ENCODE measurements around the gene ADCY2.

ADCY2 gene

DNA sequence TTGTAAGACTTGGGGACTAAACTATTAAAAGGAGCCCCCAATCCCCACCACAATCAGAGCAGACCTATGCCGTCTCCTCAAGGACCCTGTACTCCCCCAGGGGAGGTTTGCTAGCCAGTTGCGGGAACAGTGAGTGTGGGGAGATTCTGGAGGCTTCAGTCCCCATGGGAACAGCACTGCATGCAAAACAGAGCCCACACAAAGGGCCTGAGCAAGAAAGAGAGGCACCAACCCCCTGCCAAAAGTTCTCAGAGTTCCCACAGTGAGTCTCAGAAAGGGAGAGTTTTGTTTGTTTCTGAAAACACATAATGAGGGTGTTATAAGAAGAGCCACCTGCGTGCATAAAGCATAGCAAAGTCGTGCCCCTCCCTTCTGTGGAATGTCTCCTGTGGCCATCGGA lies 398.4 kb downstream of the ADCY2 start:
- TF ChIP-seq, protein P1, sequence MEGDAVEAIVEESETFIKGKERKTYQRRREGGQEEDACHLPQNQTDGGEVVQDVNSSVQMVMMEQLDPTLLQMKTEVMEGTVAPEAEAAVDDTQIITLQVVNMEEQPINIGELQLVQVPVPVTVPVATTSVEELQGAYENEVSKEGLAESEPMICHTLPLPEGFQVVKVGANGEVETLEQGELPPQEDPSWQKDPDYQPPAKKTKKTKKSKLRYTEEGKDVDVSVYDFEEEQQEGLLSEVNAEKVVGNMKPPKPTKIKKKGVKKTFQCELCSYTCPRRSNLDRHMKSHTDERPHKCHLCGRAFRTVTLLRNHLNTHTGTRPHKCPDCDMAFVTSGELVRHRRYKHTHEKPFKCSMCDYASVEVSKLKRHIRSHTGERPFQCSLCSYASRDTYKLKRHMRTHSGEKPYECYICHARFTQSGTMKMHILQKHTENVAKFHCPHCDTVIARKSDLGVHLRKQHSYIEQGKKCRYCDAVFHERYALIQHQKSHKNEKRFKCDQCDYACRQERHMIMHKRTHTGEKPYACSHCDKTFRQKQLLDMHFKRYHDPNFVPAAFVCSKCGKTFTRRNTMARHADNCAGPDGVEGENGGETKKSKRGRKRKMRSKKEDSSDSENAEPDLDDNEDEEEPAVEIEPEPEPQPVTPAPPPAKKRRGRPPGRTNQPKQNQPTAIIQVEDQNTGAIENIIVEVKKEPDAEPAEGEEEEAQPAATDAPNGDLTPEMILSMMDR (IDR thresholded peaks at IDR 0.05; ENCODE audit: low read depth, low read length, missing control alignments) = no peak
- no peak for DNase-seq (ENCODE audit: extremely low read depth, low read depth)

DNA sequence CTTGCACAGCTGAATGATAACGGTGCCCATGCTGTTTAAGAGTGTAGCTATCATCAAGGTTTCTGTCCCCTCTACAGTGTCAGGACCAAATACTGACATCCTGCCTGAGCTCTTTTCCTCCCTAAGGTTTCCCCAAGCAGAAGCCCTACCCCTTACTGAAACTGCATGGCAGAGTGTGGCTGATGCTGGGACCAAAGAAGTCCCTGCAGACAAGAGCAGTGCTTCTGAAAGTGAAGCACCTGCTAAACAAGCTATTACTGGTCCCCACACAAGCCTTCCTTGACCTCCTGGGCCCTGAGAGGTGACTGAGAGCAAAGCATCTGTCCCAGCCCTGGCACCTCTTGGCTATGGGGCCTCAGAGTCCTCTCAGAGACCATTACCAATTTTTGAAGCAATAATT lies 398.9 kb downstream of the ADCY2 start:
- TF ChIP-seq, protein P1 (IDR thresholded peaks at IDR 0.05; ENCODE audit: low read depth, low read length, missing control alignments) = no peak
- DNase-seq (ENCODE audit: extremely low read depth, low read depth) = no peak
- no peak overlapping the region for H3K4me3 ChIP-seq (replicated peaks; ENCODE audit: low read depth, low read length)

More for the DNA sequence above, 398.4 kb downstream of the ADCY2 start:
- no peak overlapping the region for H3K4me3 ChIP-seq (replicated peaks; ENCODE audit: low read depth, low read length)

DNA sequence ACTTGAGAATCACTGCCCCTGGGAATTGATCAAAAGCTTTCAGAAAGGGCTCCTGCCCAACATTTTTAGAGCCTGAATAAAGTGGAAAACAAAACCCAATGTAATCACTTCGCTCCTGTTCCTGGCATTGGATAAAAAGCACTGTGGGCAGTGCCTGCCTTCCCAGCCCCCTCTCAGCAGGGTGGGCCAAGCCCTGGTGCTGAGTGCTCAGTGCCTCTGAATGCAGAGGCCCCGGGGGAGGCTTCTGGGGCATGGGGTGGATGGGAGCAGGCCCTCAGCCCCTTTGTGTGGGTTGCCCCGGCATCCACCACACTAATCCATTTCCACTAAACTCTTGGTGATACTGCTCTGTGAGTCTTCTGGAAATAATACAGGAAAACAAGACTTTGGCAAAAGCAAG lies 399.4 kb downstream of the ADCY2 start:
- no peak overlapping the region for H3K4me3 ChIP-seq (replicated peaks; ENCODE audit: low read depth, low read length)
- TF ChIP-seq, protein P1 (IDR thresholded peaks at IDR 0.05; ENCODE audit: low read depth, low read length, missing control alignments) = no peak
- DNase-seq (ENCODE audit: extremely low read depth, low read depth) = no peak

DNA sequence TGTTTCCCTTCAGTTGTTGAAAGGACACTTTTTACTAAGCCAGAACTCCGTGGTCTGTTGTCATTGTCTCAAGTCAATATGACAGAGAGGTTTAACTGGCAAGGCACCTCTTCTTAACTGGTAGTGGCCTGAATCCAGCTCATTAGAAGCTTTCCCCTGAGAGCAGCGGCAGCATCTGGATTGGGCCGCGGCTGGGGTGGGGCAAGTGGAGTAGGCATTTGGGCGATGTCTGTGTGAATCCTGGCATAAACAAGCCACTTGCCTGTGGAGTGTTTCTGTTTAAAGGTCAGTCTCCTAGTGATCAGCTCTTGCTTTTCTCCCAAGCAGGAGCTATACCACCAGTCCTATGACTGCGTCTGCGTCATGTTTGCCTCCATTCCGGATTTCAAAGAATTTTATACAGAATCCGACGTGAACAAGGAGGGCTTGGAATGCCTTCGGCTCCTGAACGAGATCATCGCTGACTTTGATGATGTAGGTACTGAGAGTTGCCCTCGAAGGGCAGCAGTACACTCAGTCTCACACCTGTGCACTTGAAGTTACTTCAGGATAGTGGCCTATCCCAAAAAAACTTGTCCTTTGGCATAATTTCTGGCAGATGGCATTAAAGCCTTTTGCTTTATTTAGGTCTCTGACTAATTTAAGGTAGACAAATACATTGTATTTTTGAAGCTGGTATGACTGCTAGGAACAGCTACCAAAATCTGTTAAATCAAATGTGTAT lies 406.1 kb downstream of the ADCY2 start:
- H3K4me3 ChIP-seq (replicated peaks; ENCODE audit: low read depth, low read length) = no peak overlapping the region
- DNase-seq (ENCODE audit: extremely low read depth, low read depth) = no peak
- TF ChIP-seq, protein P1 (IDR thresholded peaks at IDR 0.05; ENCODE audit: low read depth, low read length, missing control alignments) = no peak

DNA sequence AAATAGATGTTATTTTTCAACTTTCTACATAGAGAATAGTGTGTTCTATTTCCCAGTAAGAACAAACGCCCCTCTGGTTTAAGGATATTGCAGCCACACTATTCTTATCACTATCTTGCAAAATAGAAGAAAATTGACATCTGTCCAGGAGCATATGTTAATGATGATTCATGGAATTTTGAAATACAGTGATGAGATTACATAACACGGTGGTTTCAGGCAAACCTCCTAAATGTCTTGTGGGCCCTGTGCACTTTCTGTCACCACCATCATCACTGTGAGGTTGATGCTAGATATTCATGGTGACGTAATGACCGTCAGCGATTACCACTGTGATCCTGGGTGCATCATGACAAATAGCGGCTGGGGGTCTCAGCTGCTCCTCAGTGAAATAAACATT lies 406.9 kb downstream of the ADCY2 start:
- H3K4me3 ChIP-seq (replicated peaks; ENCODE audit: low read depth, low read length) = no peak overlapping the region
- TF ChIP-seq, protein P1 (IDR thresholded peaks at IDR 0.05; ENCODE audit: low read depth, low read length, missing control alignments) = no peak
- DNase-seq (ENCODE audit: extremely low read depth, low read depth) = no peak

DNA sequence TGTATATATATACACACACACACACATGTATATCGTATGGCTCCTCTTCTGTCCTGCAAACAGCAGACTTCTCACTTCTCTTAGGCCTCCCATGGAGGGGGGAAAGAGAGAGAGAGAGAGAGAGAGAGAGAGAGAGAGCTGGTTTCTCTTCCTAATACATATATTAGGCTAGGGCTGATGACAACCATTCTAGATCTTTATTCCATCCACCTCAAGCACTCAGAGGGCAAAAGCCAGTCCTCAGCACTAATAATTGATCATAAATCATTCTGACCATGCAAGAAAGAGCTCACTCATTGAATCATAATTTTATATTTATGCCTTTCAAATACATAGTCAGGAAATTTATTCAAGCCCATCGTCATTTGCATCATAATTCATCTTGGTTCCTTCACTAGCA lies 408.0 kb downstream of the ADCY2 start:
- TF ChIP-seq, protein P1 (IDR thresholded peaks at IDR 0.05; ENCODE audit: low read depth, low read length, missing control alignments) = no peak
- no peak overlapping the region for H3K4me3 ChIP-seq (replicated peaks; ENCODE audit: low read depth, low read length)

DNA sequence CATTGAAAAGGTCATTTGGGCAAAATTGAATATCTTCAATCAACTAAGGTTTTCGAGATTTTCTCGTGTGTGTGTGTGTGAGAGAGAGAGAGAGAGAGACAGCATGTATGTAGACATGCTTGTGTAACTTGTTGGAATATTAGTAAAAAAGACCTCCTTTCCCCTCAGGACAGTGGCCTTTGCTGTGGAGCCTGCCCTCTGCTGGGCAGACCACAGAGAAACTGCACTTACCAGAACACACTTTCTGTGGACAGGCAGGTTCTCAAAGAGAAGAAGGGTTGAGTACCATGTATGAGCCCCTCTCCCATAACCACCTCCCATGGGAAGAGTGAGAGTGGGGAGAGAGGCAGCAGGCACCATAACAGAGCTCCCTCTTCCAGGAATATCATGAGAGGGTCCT lies 409.4 kb downstream of the ADCY2 start:
- TF ChIP-seq, protein P1 (IDR thresholded peaks at IDR 0.05; ENCODE audit: low read depth, low read length, missing control alignments) = peak; percentile 45
- DNase-seq (ENCODE audit: extremely low read depth, low read depth) = no peak
- H3K4me3 ChIP-seq (replicated peaks; ENCODE audit: low read depth, low read length) = no peak overlapping the region

More for the DNA sequence above, 408.0 kb downstream of the ADCY2 start:
- no peak for DNase-seq (ENCODE audit: extremely low read depth, low read depth)
